H1 (cell line): ENCODE results near the gene ANKFY1. TPM values are rescaled to one million over a fixed set of nuclear protein-coding genes. Genes with fewer than 3 reads are reported as not detected.

Experiments
- CTCF ChIA-PET: fragments of 300-600 bp; sonication (Branson Sonifier 250); formaldehyde crosslinking; loops from one replicate; lab custom pipeline; 2021; ENCODE audit not compliant: partially characterized antibody; lab: Charles Lee
- POLR2A ChIA-PET: fragments of 300-600 bp; sonication (Branson Sonifier 250); formaldehyde crosslinking; loops from one replicate; lab custom pipeline; 2021; ENCODE audit warnings: inconsistent platforms; ENCODE audit not compliant: partially characterized antibody; lab: Charles Lee
- DNase-seq, 2 experiments: peaks; one replicate each; pipeline versions ENCODE4 v3.0.0 to v3.0.0-alpha.2; 2010 to 2022; ENCODE audit warnings: low spot score in 2 of 2, low read depth in 1 of 2, mixed read lengths in 1 of 2
- FAIRE-seq: peaks from 2 replicates; lab custom pipeline; 2011; peaks lifted over from hg19 to GRCh38; lab: Jason Lieb, UNC
- H2AFZ ChIP-seq: 2 replicates; pipeline ENCODE4 v1.8.1; 2012; ENCODE audit warnings: low read length, inconsistent platforms
- H2AK5ac ChIP-seq: 2 replicates; pipeline ENCODE4 v1.6.1; 2013; ENCODE audit warnings: low read depth, low read length
- H2BK120ac ChIP-seq: replicated peaks from 2 replicates; pipeline ENCODE3; 2013; ENCODE audit warnings: low read depth, low read length, inconsistent platforms
- H2BK12ac ChIP-seq: 2 replicates; pipeline ENCODE4 v1.6.1; 2013; ENCODE audit warnings: low read depth, low read length
- H2BK15ac ChIP-seq: 2 replicates; pipeline ENCODE4 v1.6.1; 2013; ENCODE audit warnings: low read length
- H2BK20ac ChIP-seq: 2 replicates; pipeline ENCODE4 v1.6.1; 2013; ENCODE audit warnings: low read length
- H2BK5ac ChIP-seq: 2 replicates; pipeline ENCODE4 v1.6.1; 2013; ENCODE audit warnings: low read depth, low read length
- H3K14ac ChIP-seq: 2 replicates; pipeline ENCODE4 v1.6.1; 2013; ENCODE audit warnings: inconsistent platforms; ENCODE audit not compliant: insufficient read length
- H3K18ac ChIP-seq: 2 replicates; pipeline ENCODE4 v1.6.1; 2013; ENCODE audit warnings: low read length; ENCODE audit errors: extremely low read depth
- H3K23ac ChIP-seq: 2 replicates; pipeline ENCODE4 v1.6.1; 2013; ENCODE audit warnings: inconsistent platforms; ENCODE audit not compliant: insufficient read length
- H3K23me2 ChIP-seq: 2 replicates; pipeline ENCODE4 v1.6.1; 2013; ENCODE audit warnings: low read depth, low read length
- H3K27ac ChIP-seq: 2 replicates; pipeline ENCODE4 v1.6.1; 2011; ENCODE audit warnings: low read depth, low read length, inconsistent platforms
- H3K27me3 ChIP-seq, 4 experiments: replicated peaks in 1 of 4; 1 replicate in 1 of 4; 2 replicates in 3 of 4; pipeline versions ENCODE4 v1.6.1 to v1.8.1; 2011 to 2013; ENCODE audit warnings: low read length in 3 of 4, mild to moderate bottlenecking in 3 of 4, inconsistent platforms in 2 of 4, mixed read lengths in 2 of 4, moderate library complexity in 1 of 4; ENCODE audit not compliant: control insufficient read depth in 3 of 4, insufficient read depth in 3 of 4; ENCODE audit errors: extremely low read depth in 1 of 4
- H3K36me3 ChIP-seq, 4 experiments: 2 replicates each; pipeline versions ENCODE4 v1.6.1 to v1.8.1; 2011 to 2013; ENCODE audit warnings: mild to moderate bottlenecking in 4 of 4, low read length in 3 of 4, moderate library complexity in 2 of 4, control low read depth in 1 of 4, inconsistent platforms in 1 of 4; ENCODE audit not compliant: insufficient read depth in 4 of 4, control insufficient read depth in 2 of 4
- H3K4ac ChIP-seq: replicated peaks from 2 replicates; pipeline ENCODE3; 2013; ENCODE audit warnings: low read length, low read depth, mixed read lengths, inconsistent platforms; ENCODE audit not compliant: insufficient read length
- H3K4me1 ChIP-seq, 4 experiments: replicated peaks in 1 of 4; 1 replicate in 1 of 4; 2 replicates in 3 of 4; pipeline versions ENCODE4 v1.6.1 to v1.8.1; 2011 to 2013; ENCODE audit warnings: low read length in 3 of 4, inconsistent platforms in 2 of 4, mixed read lengths in 1 of 4; ENCODE audit not compliant: insufficient read depth in 4 of 4, control insufficient read depth in 3 of 4
- H3K4me2 ChIP-seq, 2 experiments: 2 replicates each; pipeline versions ENCODE4 v1.6.1 to v1.8.1; 2011 to 2013; ENCODE audit warnings: low read depth in 2 of 2, low read length in 2 of 2, control low read depth in 1 of 2, inconsistent platforms in 1 of 2, mild to moderate bottlenecking in 1 of 2; ENCODE audit not compliant: insufficient read depth in 1 of 2
- H3K4me3 ChIP-seq, 4 experiments: fragments of 200-600, 300-600 bp in 1 of 4; sonication (generic), shearing (Covaris generic), sonication (Bioruptor Twin) in 1 of 4; 2 replicates each; pipeline versions ENCODE4 v1.5.1 to v1.8.1; 2011 to 2016; ENCODE audit warnings: low read length in 4 of 4, low read depth in 3 of 4, control low read depth in 2 of 4, inconsistent platforms in 2 of 4, mild to moderate bottlenecking in 2 of 4, mixed read lengths in 1 of 4, moderate library complexity in 1 of 4; ENCODE audit not compliant: insufficient read depth in 2 of 4; ENCODE audit errors: extremely low read depth in 1 of 4
- H3K56ac ChIP-seq: replicated peaks from 2 replicates; pipeline ENCODE3; 2013; ENCODE audit warnings: low read depth, mild to moderate bottlenecking, mixed read lengths, low read length, inconsistent platforms; ENCODE audit not compliant: insufficient read length
- H3K79me1 ChIP-seq: 2 replicates; pipeline ENCODE4 v1.6.1; 2013; ENCODE audit warnings: low read depth, low read length, control low read depth
- H3K79me2 ChIP-seq, 2 experiments: 2 replicates each; pipeline versions ENCODE4 v1.6.1 to v1.8.1; 2012 to 2013; ENCODE audit warnings: low read length in 2 of 2, mild to moderate bottlenecking in 2 of 2, inconsistent platforms in 1 of 2; ENCODE audit not compliant: insufficient read depth in 2 of 2, control insufficient read depth in 1 of 2
- H3K9ac ChIP-seq, 4 experiments: replicated peaks in 1 of 4; 1 replicate in 1 of 4; 2 replicates in 3 of 4; pipeline versions ENCODE4 v1.6.1 to v1.8.1; 2011 to 2013; ENCODE audit warnings: low read depth in 3 of 4, low read length in 3 of 4, control low read depth in 2 of 4, mild to moderate bottlenecking in 2 of 4, moderate library complexity in 2 of 4, inconsistent platforms in 1 of 4; ENCODE audit errors: extremely low read depth in 1 of 4
- H3K9me3 ChIP-seq, 2 experiments: 2 replicates each; pipeline versions ENCODE4 v1.6.1 to v1.8.1; 2012 to 2013; ENCODE audit warnings: mild to moderate bottlenecking in 2 of 2, moderate library complexity in 2 of 2, control low read depth in 1 of 2, inconsistent platforms in 1 of 2, low read depth in 1 of 2, low read length in 1 of 2, mixed read lengths in 1 of 2; ENCODE audit not compliant: insufficient read depth in 2 of 2
- H4K20me1 ChIP-seq, 2 experiments: replicated peaks in 1 of 2; 2 replicates each; pipeline versions ENCODE3 to v1.8.1; 2011 to 2013; ENCODE audit warnings: inconsistent platforms in 2 of 2, low read length in 2 of 2, mild to moderate bottlenecking in 1 of 2; ENCODE audit not compliant: insufficient read depth in 2 of 2, control insufficient read depth in 1 of 2
- H4K5ac ChIP-seq: 2 replicates; pipeline ENCODE4 v1.6.1; 2013; ENCODE audit warnings: low read length, low read depth, mixed read lengths, inconsistent platforms; ENCODE audit not compliant: insufficient read length
- H4K8ac ChIP-seq: 2 replicates; pipeline ENCODE4 v1.8.0; 2013; ENCODE audit warnings: mild to moderate bottlenecking, moderate library complexity, low read length, inconsistent platforms; ENCODE audit not compliant: insufficient read depth; ENCODE audit errors: extremely low read depth
- H4K91ac ChIP-seq: replicated peaks from 2 replicates; pipeline ENCODE3; 2013; ENCODE audit warnings: low read length, mixed read lengths, inconsistent platforms; ENCODE audit not compliant: insufficient read length
- WGBS, 2 experiments: shearing (Covaris generic) in 1 of 2; methylation state at CpG; one replicate each; pipeline versions ENCODE4 v1.1.6 to v1.1.7; 2013 to 2015; ENCODE audit warnings: low lambda C conversion rate in 2 of 2, mixed read lengths in 2 of 2, inconsistent platforms in 1 of 2, low coverage in 1 of 2, missing lambda C conversion rate in 1 of 2; ENCODE audit not compliant: insufficient replicate concordance in 2 of 2, insufficient coverage in 1 of 2, insufficient read length in 1 of 2; ENCODE audit errors: extremely low coverage in 1 of 2, missing lambda C conversion rate in 1 of 2; 5-methylcytosine and 5-hydroxymethylcytosine counted together
- polyA plus RNA-seq, 7 experiments: library from polyadenylated mRNA; depleted of rRNA in 3 of 7; stranded (reverse) in 5 of 7; unstranded in 2 of 7; fragments of >200 nt in 5 of 7; fragments of 200-250 nt in 2 of 7; gene quantifications; 1 replicate in 5 of 7; 2 replicates in 1 of 7; 4 replicates in 1 of 7; pipeline versions ENCODE4 v1.2.1 to v1.2.3, GENCODE V29; 2011 to 2013; ENCODE audit warnings: missing spikeins in 2 of 7, mixed read lengths in 2 of 7
- total RNA-seq: library from RNA; stranded (reverse); fragmentation: NEBNext Ultra II Directional; extraction: Animal tissue kit (Norgen Biotek cat#: 25700); gene quantifications from 2 replicates; pipeline ENCODE4 v1.2.1, GENCODE V29; 2021

The ANKFY1 gene
- total and polyA plus RNA-seq, 2 of the 8 experiments (the other 6 are each of a cell fraction or from before 2014, with no cell fraction given) = 28.3 to 45.3 TPM

GRCh38 chr17:4269915-4270314, 6.1 kb upstream of the ANKFY1 start:
- H3K79me1 ChIP-seq = no peaks in the 10 kb centered on the region; the same call in 1 of the 2 replicates
- no peak for FAIRE-seq

More at GRCh38 chr17:4269915-4270314, 6.1 kb upstream of the ANKFY1 start:
- Histone ChIP-seq H3K23me2 (no peaks in the 10 kb centered on the region), H3K4me2 (no peak overlapping the region), H3K36me3 (peaks cover 5 to 42% (median 21%) of the 10 kb centered on the region in 4 experiments; a peak in 6 of 8 replicates), H4K8ac (no peak overlapping the region), H3K4ac (no peak overlapping the region), H2AFZ (no peak overlapping the region), H2BK12ac (no peak overlapping the region), H2AK5ac (no peak overlapping the region), H3K4me1 (no peaks in the 10 kb centered on the region; a peak in 2 of 7 replicates), H2BK120ac (no peak overlapping the region), H3K27me3 (no peaks in the 10 kb centered on the region), H3K9ac (no peak overlapping the region), H3K14ac (no peak overlapping the region), H4K5ac (no peak overlapping the region), H4K91ac (no peak overlapping the region), H3K4me3 (no peak overlapping the region), H2BK5ac (no peak overlapping the region), H4K20me1 (peaks cover 3 to 7% of the 10 kb centered on the region in 2 experiments), H3K18ac (no peak overlapping the region), H3K56ac (no peak overlapping the region), H2BK15ac (no peak overlapping the region), H3K27ac (no peak overlapping the region), H2BK20ac (no peak overlapping the region), H3K9me3 (no peaks in the 10 kb centered on the region), H3K79me2 (0 out of 4 replicates have a peak, but pooled peaks cover 0 to 5% of the 10 kb centered on the region in 2 experiments), H3K23ac (no peak overlapping the region)
- ChIA-PET CTCF (no interaction called here), POLR2A (no interaction called here)
- DNase-seq = no peak
- 90% methylated on average over 4 of the region's 4 CpGs; no CpG with 5 or more reads in 1 of the 2 experiments for WGBS, 2 experiments
